ENCODE results near the gene LIMA1.

DNA sequence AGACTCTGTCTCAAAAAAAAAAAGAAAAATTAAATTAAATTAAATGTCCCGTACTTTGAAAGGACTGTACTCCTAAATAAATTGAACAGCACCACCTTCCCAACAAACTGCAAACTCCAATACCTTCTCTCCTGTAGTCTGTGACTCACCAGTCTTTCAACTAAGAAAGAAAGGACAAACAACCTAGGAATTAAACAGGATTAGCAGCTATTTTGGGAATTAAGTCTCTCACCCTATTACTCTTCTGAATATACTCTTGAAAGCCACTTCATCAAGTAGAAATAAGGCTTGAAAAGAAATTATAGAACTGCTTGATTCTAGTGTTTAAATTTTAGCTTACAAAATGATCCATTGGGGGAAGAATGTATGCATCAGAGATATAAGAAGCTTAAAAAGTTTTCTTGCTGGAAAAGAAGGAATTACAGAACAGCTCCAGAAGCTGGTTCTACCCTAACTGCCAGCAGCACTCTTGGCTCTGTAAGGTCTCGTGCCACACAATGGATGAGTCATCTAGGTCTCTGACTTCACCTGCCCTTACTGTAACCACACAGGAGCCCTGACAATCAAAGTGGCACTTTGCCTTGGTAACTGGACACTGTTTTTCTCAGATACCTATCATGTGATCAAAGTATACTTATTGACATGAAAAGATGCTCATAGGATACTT, 59.2 kb downstream of the LIMA1 start:
- no peak for TF ChIP-seq CTCF (IDR thresholded peaks at IDR 0.05)
- TF ChIP-seq EZH2 (IDR thresholded peaks at IDR 0.05; ENCODE audit: borderline replicate concordance, insufficient read depth, low read depth, low read length, poor library complexity, severe bottlenecking) = no peak
